ENCODE data around the gene CTSD. TPM values are rescaled to one million over a fixed set of nuclear protein-coding genes. Genes with fewer than 3 reads are reported as not detected.

The CTSD gene
- total and polyA plus RNA-seq, 5 donors from 2014 or later = 104 to 175 (median 151) TPM

- H3K27ac ChIP-seq (ENCODE audit: insufficient read depth, low read length, poor library complexity, severe bottlenecking) = no peak overlapping the region
- H3K4me1 ChIP-seq (ENCODE audit: control insufficient read depth, insufficient read depth, low read length, poor library complexity, severe bottlenecking) = no peaks in the 10 kb centered on the region
- H3K36me3 ChIP-seq (ENCODE audit: control insufficient read depth, insufficient read depth, low read length) = no peaks in the 10 kb centered on the region
- no peaks in the 10 kb centered on the region for H3K4me1 Mint-ChIP-seq
- H3K9me3 Mint-ChIP-seq = no peaks in the 10 kb centered on the region
- H3K27ac Mint-ChIP-seq = no peak overlapping the region
- H3K4me3 Mint-ChIP-seq = no peak overlapping the region
- no peaks in the 10 kb centered on the region for H3K27me3 ChIP-seq (ENCODE audit: control insufficient read depth, insufficient read depth, low read length)
- H3K4me3 ChIP-seq (ENCODE audit: low read depth, low read length) = no peak overlapping the region
- DNase-seq = no peak
- no peaks in the 10 kb centered on the region for H3K27me3 Mint-ChIP-seq
- peak in 1 of 2 donors; percentile 27 for ATAC-seq (ENCODE audit: low read depth in 2 of 2)
- H3K9me3 ChIP-seq (ENCODE audit: control insufficient read depth in 2 of 2, low read length in 2 of 2) = no peaks in the 10 kb centered on the region
- H3K36me3 Mint-ChIP-seq = no peaks in the 10 kb centered on the region
These were observed 17.2 kb upstream of the CTSD start for GRCh38 chr11:1780700-1781592.

GRCh38 chr11:1779806-1780699 lies 16.3 kb upstream of the CTSD start:
- Histone ChIP-seq H3K27ac (ENCODE audit: insufficient read depth, low read length, poor library complexity, severe bottlenecking) (no peak overlapping the region), H3K36me3 (ENCODE audit: control insufficient read depth, insufficient read depth, low read length) (no peaks in the 10 kb centered on the region), H3K9me3 (ENCODE audit: control insufficient read depth in 2 of 2, low read length in 2 of 2) (no peaks in the 10 kb centered on the region), H3K4me3 (ENCODE audit: low read depth, low read length) (no peak overlapping the region), H3K27me3 (ENCODE audit: control insufficient read depth, insufficient read depth, low read length) (no peaks in the 10 kb centered on the region), H3K4me1 (ENCODE audit: control insufficient read depth, insufficient read depth, low read length, poor library complexity, severe bottlenecking) (no peaks in the 10 kb centered on the region)
- Mint-ChIP-seq H3K27me3 (no peaks in the 10 kb centered on the region), H3K4me3 (no peak overlapping the region), H3K9me3 (no peaks in the 10 kb centered on the region), H3K4me1 (no peaks in the 10 kb centered on the region), H3K36me3 (no peaks in the 10 kb centered on the region), H3K27ac (no peak overlapping the region)
- DNase-seq = no peak
- ATAC-seq (ENCODE audit: low read depth in 2 of 2) = no peak

- Histone ChIP-seq H3K27ac (ENCODE audit: insufficient read depth, low read length, poor library complexity, severe bottlenecking) (no peak overlapping the region), H3K4me1 (ENCODE audit: control insufficient read depth, insufficient read depth, low read length, poor library complexity, severe bottlenecking) (no peaks in the 10 kb centered on the region), H3K27me3 (ENCODE audit: control insufficient read depth, insufficient read depth, low read length) (no peaks in the 10 kb centered on the region), H3K9me3 (ENCODE audit: control insufficient read depth in 2 of 2, low read length in 2 of 2) (no peaks in the 10 kb centered on the region), H3K4me3 (ENCODE audit: low read depth, low read length) (no peak overlapping the region), H3K36me3 (ENCODE audit: control insufficient read depth, insufficient read depth, low read length) (no peaks in the 10 kb centered on the region)
- H3K36me3 Mint-ChIP-seq = no peaks in the 10 kb centered on the region
- H3K27me3 Mint-ChIP-seq = no peaks in the 10 kb centered on the region
- ATAC-seq (ENCODE audit: low read depth in 2 of 2) = no peak
- H3K9me3 Mint-ChIP-seq = no peaks in the 10 kb centered on the region
- H3K4me3 Mint-ChIP-seq = no peak overlapping the region
- no peak for DNase-seq
- H3K27ac Mint-ChIP-seq = peak overlapping the region in 1 of 3 donors; percentile 7
- H3K4me1 Mint-ChIP-seq = no peaks in the 10 kb centered on the region
These were observed 15.5 kb upstream of the CTSD start for GRCh38 chr11:1779034-1779805.

GRCh38 chr11:1778141-1778911 lies 14.6 kb upstream of the CTSD start:
- no peak overlapping the region for H3K27ac Mint-ChIP-seq
- DNase-seq = no peak
- Histone ChIP-seq H3K27me3 (ENCODE audit: control insufficient read depth, insufficient read depth, low read length) (no peaks in the 10 kb centered on the region), H3K4me3 (ENCODE audit: low read depth, low read length) (no peak overlapping the region), H3K9me3 (ENCODE audit: control insufficient read depth in 2 of 2, low read length in 2 of 2) (no peaks in the 10 kb centered on the region), H3K27ac (ENCODE audit: insufficient read depth, low read length, poor library complexity, severe bottlenecking) (no peak overlapping the region), H3K4me1 (ENCODE audit: control insufficient read depth, insufficient read depth, low read length, poor library complexity, severe bottlenecking) (no peaks in the 10 kb centered on the region), H3K36me3 (ENCODE audit: control insufficient read depth, insufficient read depth, low read length) (no peaks in the 10 kb centered on the region)
- H3K9me3 Mint-ChIP-seq = no peaks in the 10 kb centered on the region
- no peak for ATAC-seq (ENCODE audit: low read depth in 2 of 2)
- H3K36me3 Mint-ChIP-seq = no peaks in the 10 kb centered on the region
- H3K4me1 Mint-ChIP-seq = peaks cover 0 to 7% (median 0%) of the 10 kb centered on the region in 4 donors
- no peak overlapping the region for H3K4me3 Mint-ChIP-seq
- H3K27me3 Mint-ChIP-seq = no peaks in the 10 kb centered on the region

- Histone ChIP-seq H3K4me3 (ENCODE audit: low read depth, low read length) (no peak overlapping the region), H3K9me3 (ENCODE audit: control insufficient read depth in 2 of 2, low read length in 2 of 2) (no peaks in the 10 kb centered on the region), H3K27ac (ENCODE audit: insufficient read depth, low read length, poor library complexity, severe bottlenecking) (no peak overlapping the region), H3K27me3 (ENCODE audit: control insufficient read depth, insufficient read depth, low read length) (no peaks in the 10 kb centered on the region), H3K36me3 (ENCODE audit: control insufficient read depth, insufficient read depth, low read length) (no peaks in the 10 kb centered on the region), H3K4me1 (ENCODE audit: control insufficient read depth, insufficient read depth, low read length, poor library complexity, severe bottlenecking) (peaks cover 1% of the 10 kb centered on the region)
- ATAC-seq (ENCODE audit: low read depth in 2 of 2) = no peak
- DNase-seq = no peak
- Mint-ChIP-seq H3K27me3 (no peaks in the 10 kb centered on the region), H3K27ac (no peak overlapping the region), H3K4me3 (no peak overlapping the region), H3K4me1 (peaks cover 0 to 9% (median 0%) of the 10 kb centered on the region in 4 donors), H3K9me3 (no peaks in the 10 kb centered on the region), H3K36me3 (no peaks in the 10 kb centered on the region)
These were observed 14.0 kb upstream of the CTSD start for GRCh38 chr11:1777737-1778136.

GRCh38 chr11:1776944-1777715 lies 13.4 kb upstream of the CTSD start:
- Histone ChIP-seq H3K9me3 (ENCODE audit: control insufficient read depth in 2 of 2, low read length in 2 of 2) (no peaks in the 10 kb centered on the region), H3K4me1 (ENCODE audit: control insufficient read depth, insufficient read depth, low read length, poor library complexity, severe bottlenecking) (peaks cover 8% of the 10 kb centered on the region), H3K4me3 (ENCODE audit: low read depth, low read length) (no peak overlapping the region), H3K27me3 (ENCODE audit: control insufficient read depth, insufficient read depth, low read length) (no peaks in the 10 kb centered on the region), H3K27ac (ENCODE audit: insufficient read depth, low read length, poor library complexity, severe bottlenecking) (no peak overlapping the region), H3K36me3 (ENCODE audit: control insufficient read depth, insufficient read depth, low read length) (no peaks in the 10 kb centered on the region)
- no peak for DNase-seq
- H3K9me3 Mint-ChIP-seq = no peaks in the 10 kb centered on the region
- H3K4me1 Mint-ChIP-seq = peaks cover 0 to 15% (median 4%) of the 10 kb centered on the region in 4 donors
- H3K27ac Mint-ChIP-seq = no peak overlapping the region
- no peak for ATAC-seq (ENCODE audit: low read depth in 2 of 2)
- no peaks in the 10 kb centered on the region for H3K36me3 Mint-ChIP-seq
- H3K4me3 Mint-ChIP-seq = no peak overlapping the region
- H3K27me3 Mint-ChIP-seq = no peaks in the 10 kb centered on the region
